Raji (cell line): Measurements from ENCODE around the gene ODAD3.

ENCODE experiments used
- POLR2A ChIP-seq: IDR thresholded peaks from 2 replicates; pipeline ENCODE4 v1.6.1; 2011; ENCODE audit warnings: low read depth, low read length, control low read depth; ENCODE audit not compliant: insufficient read depth

The ODAD3 gene

GRCh38 chr19:11421371-11422098, 13.4 kb downstream of the ODAD3 start:
- TF ChIP-seq POLR2A: no peak

- TF ChIP-seq POLR2A: no peak
Observed at GRCh38 chr19:11420429-11421370, 14.2 kb downstream of the ODAD3 start.

- no peak for TF ChIP-seq POLR2A
Observed at GRCh38 chr19:11418549-11419506, 16.1 kb downstream of the ODAD3 start, which contains the start of gene RGL3. Gene RGL3 (minus strand): TSS chr19:11419314. CDS start chr19:11419278, 36 bp downstream.

GRCh38 chr19:11418094-11418548, 16.8 kb downstream of the ODAD3 start:
- no peak for TF ChIP-seq POLR2A

GRCh38 chr19:11416346-11417052, 18.4 kb downstream of the ODAD3 start:
- no peak for TF ChIP-seq POLR2A

- no peak for TF ChIP-seq POLR2A
Observed at GRCh38 chr19:11414544-11414943, 20.4 kb downstream of the ODAD3 start.

GRCh38 chr19:11410682-11411081, 24.2 kb downstream of the ODAD3 start:
- TF ChIP-seq POLR2A: no peak

- no peak for TF ChIP-seq POLR2A
Observed at GRCh38 chr19:11408591-11408990, 26.3 kb downstream of the ODAD3 start.

- no peak for TF ChIP-seq POLR2A
Observed at GRCh38 chr19:11405846-11406643, 28.9 kb downstream of the ODAD3 start.

- TF ChIP-seq POLR2A: no peak
Observed at GRCh38 chr19:11404588-11405222, 30.2 kb downstream of the ODAD3 start.

- no peak for TF ChIP-seq POLR2A
Observed at GRCh38 chr19:11401808-11402543, 32.9 kb downstream of the ODAD3 start.

GRCh38 chr19:11400798-11401197, 34.1 kb downstream of the ODAD3 start:
- TF ChIP-seq POLR2A: no peak
